Measurements from ENCODE around the gene TUBB2B. TPM values are rescaled to one million over a fixed set of nuclear protein-coding genes. Genes with fewer than 3 reads are reported as not detected.

The TUBB2B gene
- total RNA-seq, 1 experiment from 2014 or later = 0.86 TPM

GRCh38 chr6:3206339-3207015 is 21.0 kb downstream of the TUBB2B start:
- DNase-seq (ENCODE audit: low read depth, low spot score) (no peak), ATAC-seq (no peak)
- Histone ChIP-seq H3K79me2 (ENCODE audit: insufficient read depth, low read length) (no peaks in the 10 kb centered on the region), H3K9me3 (ENCODE audit: control insufficient read depth in 1 of 2, insufficient read depth in 1 of 2, low read depth in 1 of 2, low read length in 2 of 2) (no peaks in the 10 kb centered on the region), H3K4me2 (ENCODE audit: low read length) (no peak overlapping the region), H3K4me1 (ENCODE audit: control insufficient read depth in 1 of 2, insufficient read depth in 2 of 2, low read length in 2 of 2) (peaks cover 12 to 34% of the 10 kb centered on the region in 2 experiments), H3K9me2 (ENCODE audit: insufficient read depth) (no peaks in the 10 kb centered on the region), H2AFZ (ENCODE audit: low read depth, low read length, poor library complexity, severe bottlenecking) (no peak overlapping the region), H3K4me3 (replicated peaks in 1 of 2; ENCODE audit: low read depth in 1 of 2, low read length in 2 of 2) (no peak overlapping the region), H4K20me1 (ENCODE audit: insufficient read depth) (no peaks in the 10 kb centered on the region), H3K27ac (ENCODE audit: low read depth, low read length) (no peak overlapping the region), H3K36me3 (ENCODE audit: control insufficient read depth in 1 of 2, insufficient read depth in 2 of 2, low read length in 2 of 2) (no peaks in the 10 kb centered on the region), H3K27me3 (ENCODE audit: insufficient read depth, low read length) (no peaks in the 10 kb centered on the region), H3K9ac (ENCODE audit: low read length) (no peak overlapping the region)
- no peak for TF ChIP-seq SIN3A (IDR thresholded peaks at IDR 0.05; ENCODE audit: low read depth)
- TF ChIP-seq CTCF (IDR thresholded peaks at IDR 0.05 in 2 of 3, conservative IDR thresholded peaks at IDR 0.05 in 1 of 3; ENCODE audit: borderline replicate concordance in 1 of 3, insufficient read depth in 1 of 3, low read depth in 2 of 3, low read length in 2 of 3) = peak in 2 of 3 experiments; percentile 14 to 33; a peak in 2 of 6 replicates
- no peak for TF ChIP-seq EGR1 (IDR thresholded peaks at IDR 0.05; ENCODE audit: low read depth)
- RAD21 ChIA-PET (ENCODE audit: low non-redundant PET in 1 of 2, low total read pairs in 2 of 2, uncharacterized antibody in 2 of 2, unreplicated experiment in 2 of 2) = no interaction called here
- intact Hi-C loops (cut with micrococcal nuclease) = no loop called here
- no TSS peak for BruUV-seq (replicated peaks)
- POLR2A ChIA-PET = no interaction called here
- CTCF ChIA-PET = no interaction called here

GRCh38 chr6:3205913-3206312 is 21.5 kb downstream of the TUBB2B start:
- BruUV-seq (replicated peaks) = no TSS peak
- no peak overlapping the region for H2AFZ ChIP-seq (ENCODE audit: low read depth, low read length, poor library complexity, severe bottlenecking)
- H3K27ac ChIP-seq (ENCODE audit: low read depth, low read length) = no peak overlapping the region
- peaks cover 12 to 34% of the 10 kb centered on the region in 2 experiments for H3K4me1 ChIP-seq (ENCODE audit: control insufficient read depth in 1 of 2, insufficient read depth in 2 of 2, low read length in 2 of 2)
- DNase-seq (ENCODE audit: low read depth, low spot score) (no peak), ATAC-seq (no peak)
- RAD21 ChIA-PET (ENCODE audit: low non-redundant PET in 1 of 2, low total read pairs in 2 of 2, uncharacterized antibody in 2 of 2, unreplicated experiment in 2 of 2) = no interaction called here
- intact Hi-C loops (cut with micrococcal nuclease) = no loop called here
- POLR2A ChIA-PET = no interaction called here
- no peaks in the 10 kb centered on the region for H4K20me1 ChIP-seq (ENCODE audit: insufficient read depth)
- no peak overlapping the region for H3K4me3 ChIP-seq (replicated peaks in 1 of 2; ENCODE audit: low read depth in 1 of 2, low read length in 2 of 2)
- H3K36me3 ChIP-seq (ENCODE audit: control insufficient read depth in 1 of 2, insufficient read depth in 2 of 2, low read length in 2 of 2) = no peaks in the 10 kb centered on the region
- H3K9ac ChIP-seq (ENCODE audit: low read length) = no peak overlapping the region
- no peaks in the 10 kb centered on the region for H3K27me3 ChIP-seq (ENCODE audit: insufficient read depth, low read length)
- no peaks in the 10 kb centered on the region for H3K9me2 ChIP-seq (ENCODE audit: insufficient read depth)
- H3K4me2 ChIP-seq (ENCODE audit: low read length) = 0 out of 2 replicates have a peak overlapping the region, but pooled peaks have one; percentile 1
- CTCF ChIA-PET = no interaction called here
- H3K79me2 ChIP-seq (ENCODE audit: insufficient read depth, low read length) = no peaks in the 10 kb centered on the region
- no peaks in the 10 kb centered on the region for H3K9me3 ChIP-seq (ENCODE audit: control insufficient read depth in 1 of 2, insufficient read depth in 1 of 2, low read depth in 1 of 2, low read length in 2 of 2)
- no peak for TF ChIP-seq SRF (IDR thresholded peaks at IDR 0.05; ENCODE audit: low read depth)
- TF ChIP-seq ATF3 (IDR thresholded peaks at IDR 0.05) = no peak
- no peak for TF ChIP-seq MAX (IDR thresholded peaks at IDR 0.05)
- no peak for TF ChIP-seq ZNF274 (IDR thresholded peaks at IDR 0.05; ENCODE audit: low read depth, low read length)
- peak; percentile 56; the same call in 1 of the 2 replicates for TF ChIP-seq CEBPB (IDR thresholded peaks at IDR 0.05; ENCODE audit: low read depth)
- no peak for TF ChIP-seq EGR1 (IDR thresholded peaks at IDR 0.05; ENCODE audit: low read depth)
- TF ChIP-seq FOSL1 (IDR thresholded peaks at IDR 0.05; ENCODE audit: low read depth) = peak; percentile 20; the same call in 1 of the 2 replicates
- TF ChIP-seq POLR2A (IDR thresholded peaks at IDR 0.05; ENCODE audit: borderline replicate concordance, extremely low read depth, insufficient read depth, insufficient read length) = no peak
- no peak for TF ChIP-seq CTCF (IDR thresholded peaks at IDR 0.05 in 2 of 3, conservative IDR thresholded peaks at IDR 0.05 in 1 of 3; ENCODE audit: borderline replicate concordance in 1 of 3, insufficient read depth in 1 of 3, low read depth in 2 of 3, low read length in 2 of 3)
- TF ChIP-seq TCF7L2 (IDR thresholded peaks at IDR 0.05; ENCODE audit: borderline replicate concordance, extremely low read depth, insufficient read depth, insufficient read length) = no peak

All from HCT116 (cell line).